Tibial artery (tissue), 4 donors: ENCODE data around the gene SPIRE2.

Source experiments
- DNase-seq, 2 donors: peaks; one replicate each; pipeline ENCODE4 v3.0.0-alpha.2; 2019
- H3K27ac ChIP-seq, 2 donors: fragments of 200-600 bp; sonication (generic) in 1 of 2; 1 replicate in 1 of 2; 2 replicates in 1 of 2; pipeline ENCODE4 v1.5.1; 2018 to 2019; ENCODE audit warnings: mild to moderate bottlenecking in 1 of 2
- H3K27me3 ChIP-seq, 2 donors: fragments of 200-600 bp; sonication (generic) in 1 of 2; one replicate each; pipeline versions ENCODE4 v1.5.1 to v1.6.0; 2016 to 2019
- H3K36me3 ChIP-seq, 3 donors: fragments of 200-600 bp; sonication (generic) in 2 of 3; one replicate each; pipeline ENCODE4 v1.5.1; 2016 to 2019; ENCODE audit warnings: mild to moderate bottlenecking in 2 of 3
- H3K4me1 ChIP-seq, 4 donors: fragments of 200-600 bp; sonication (generic) in 2 of 4; 1 replicate in 3 of 4; 2 replicates in 1 of 4; pipeline ENCODE4 v1.5.1; 2016 to 2019
- H3K4me3 ChIP-seq, 2 donors: fragments of 200-600 bp; sonication (generic) in 1 of 2; 1 replicate in 1 of 2; 2 replicates in 1 of 2; pipeline ENCODE4 v1.5.1; 2018 to 2019; ENCODE audit warnings: mild to moderate bottlenecking in 2 of 2
- H3K9me3 ChIP-seq, 3 donors: fragments of 200-600 bp; sonication (generic) in 1 of 3; one replicate each; pipeline ENCODE4 v1.5.1; 2016 to 2019
- CTCF ChIP-seq, 2 experiments: fragments of 200-600 bp in 1 of 2; fragments of 450-650 bp in 1 of 2; IDR thresholded peaks; one replicate each; pipeline ENCODE4 v1.5.1; 2017 to 2019; ENCODE audit warnings: antibody characterized with exemption in 2 of 2, mild to moderate bottlenecking in 1 of 2, moderate library complexity in 1 of 2
- intact Hi-C: fragments of 100-400 bp; cut with DNase I; formaldehyde crosslinking; loops from one replicate; pipeline ENCODE4 v1.15.0; 2023; ENCODE audit warnings: low total_unique reads

SPIRE2 gene

DNA sequence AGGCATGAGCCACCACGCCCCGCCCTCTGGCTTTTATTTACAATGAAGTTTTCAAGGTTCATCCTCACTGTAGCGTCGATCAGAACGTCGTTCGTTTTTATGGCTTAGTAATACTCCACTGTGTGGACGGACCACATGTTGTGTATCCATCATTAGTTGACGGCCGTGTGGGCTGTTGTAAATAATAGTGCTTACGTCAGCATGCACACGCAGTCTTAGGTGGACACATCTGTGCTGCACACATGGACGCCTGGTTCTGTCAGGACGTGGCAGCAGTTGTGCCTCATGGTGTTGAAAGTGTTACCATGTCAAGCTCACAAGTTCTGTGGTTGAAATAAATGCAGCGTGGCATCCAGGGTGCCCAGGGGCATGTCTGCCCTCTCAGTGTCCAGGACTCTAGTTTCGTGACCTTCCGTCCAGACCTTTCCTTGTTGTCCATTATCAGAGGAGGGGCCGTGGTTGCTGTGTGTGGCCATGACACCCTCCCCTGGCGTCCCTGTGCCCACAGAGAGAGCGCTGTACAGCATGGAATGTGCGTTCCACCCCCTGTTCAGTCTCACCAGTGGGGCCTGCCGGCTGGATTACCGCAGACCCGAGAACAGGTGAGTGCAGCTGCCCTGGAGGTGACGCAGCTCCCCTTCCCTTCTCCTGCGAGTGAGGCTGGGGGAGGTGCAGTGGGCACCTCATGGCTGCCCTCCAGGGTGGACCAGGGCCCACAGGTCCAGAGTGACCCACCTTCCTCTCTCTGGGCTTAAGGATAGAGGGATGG lies 67.4 kb downstream of the SPIRE2 start:
- H3K36me3 ChIP-seq: peaks cover 82 to 100% (median 98%) of the 10 kb centered on the region in 3 donors
- no peak overlapping the region for H3K4me3 ChIP-seq
- intact Hi-C loops: no loop called here
- H3K27me3 ChIP-seq: no peaks in the 10 kb centered on the region
- TF ChIP-seq CTCF (IDR thresholded peaks at IDR 0.05): no peak
- H3K4me1 ChIP-seq: no peaks in the 10 kb centered on the region
- H3K27ac ChIP-seq: no peak overlapping the region
- H3K9me3 ChIP-seq: no peaks in the 10 kb centered on the region
- no peak for DNase-seq

GRCh38 chr16:89897204-89897603 lies 68.9 kb downstream of the SPIRE2 start:
- TF ChIP-seq CTCF (IDR thresholded peaks at IDR 0.05): no peak
- no peak for DNase-seq
- H3K36me3 ChIP-seq: peaks cover 73 to 91% (median 91%) of the 10 kb centered on the region in 3 donors
- no peaks in the 10 kb centered on the region for H3K9me3 ChIP-seq
- intact Hi-C loops: no loop called here
- no peak overlapping the region for H3K27ac ChIP-seq
- H3K27me3 ChIP-seq: no peaks in the 10 kb centered on the region
- no peaks in the 10 kb centered on the region for H3K4me1 ChIP-seq
- no peak overlapping the region for H3K4me3 ChIP-seq

DNA sequence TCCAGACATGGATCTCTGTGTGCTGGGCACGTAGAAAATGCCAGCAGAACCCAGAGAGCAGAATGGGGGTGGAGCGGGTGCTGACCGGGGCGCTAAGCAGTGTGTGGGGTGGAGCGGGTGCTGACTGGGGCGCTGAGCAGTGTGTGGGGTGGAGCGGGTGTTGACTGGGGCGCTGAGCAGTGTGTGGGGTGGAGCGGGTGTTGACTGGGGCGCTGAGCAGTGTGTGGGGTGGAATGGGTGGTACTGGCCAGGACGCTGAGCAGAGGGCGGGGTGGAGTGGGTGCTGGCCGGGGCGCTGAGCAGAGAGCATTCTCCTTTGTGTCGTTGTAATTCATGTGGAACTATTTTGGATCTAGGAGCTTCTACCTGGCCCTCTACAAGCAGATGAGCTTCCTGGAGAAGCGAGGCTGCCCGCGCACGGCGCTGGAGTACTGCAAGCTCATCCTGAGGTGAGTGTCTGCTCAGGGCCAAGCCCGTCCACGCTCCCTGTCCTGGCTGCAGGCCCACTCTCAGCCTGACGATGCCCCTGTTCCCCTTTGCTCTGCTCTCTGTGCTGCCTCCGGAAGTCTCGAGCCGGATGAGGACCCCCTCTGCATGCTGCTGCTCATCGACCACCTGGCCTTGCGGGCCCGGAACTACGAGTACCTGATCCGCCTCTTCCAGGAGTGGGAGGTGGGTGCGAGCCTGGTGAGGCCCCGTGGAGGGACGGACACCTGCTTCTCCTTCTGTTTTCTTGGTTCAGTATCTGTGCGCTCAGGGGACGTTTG lies 70.1 kb downstream of the SPIRE2 start:
- no peak for TF ChIP-seq CTCF (IDR thresholded peaks at IDR 0.05)
- Histone ChIP-seq H3K27me3 (no peaks in the 10 kb centered on the region), H3K4me3 (no peak overlapping the region), H3K36me3 (peaks cover 69 to 88% (median 87%) of the 10 kb centered on the region in 3 donors), H3K4me1 (no peaks in the 10 kb centered on the region), H3K9me3 (no peaks in the 10 kb centered on the region), H3K27ac (no peak overlapping the region)
- no peak for DNase-seq
- intact Hi-C loops: no loop called here

DNA sequence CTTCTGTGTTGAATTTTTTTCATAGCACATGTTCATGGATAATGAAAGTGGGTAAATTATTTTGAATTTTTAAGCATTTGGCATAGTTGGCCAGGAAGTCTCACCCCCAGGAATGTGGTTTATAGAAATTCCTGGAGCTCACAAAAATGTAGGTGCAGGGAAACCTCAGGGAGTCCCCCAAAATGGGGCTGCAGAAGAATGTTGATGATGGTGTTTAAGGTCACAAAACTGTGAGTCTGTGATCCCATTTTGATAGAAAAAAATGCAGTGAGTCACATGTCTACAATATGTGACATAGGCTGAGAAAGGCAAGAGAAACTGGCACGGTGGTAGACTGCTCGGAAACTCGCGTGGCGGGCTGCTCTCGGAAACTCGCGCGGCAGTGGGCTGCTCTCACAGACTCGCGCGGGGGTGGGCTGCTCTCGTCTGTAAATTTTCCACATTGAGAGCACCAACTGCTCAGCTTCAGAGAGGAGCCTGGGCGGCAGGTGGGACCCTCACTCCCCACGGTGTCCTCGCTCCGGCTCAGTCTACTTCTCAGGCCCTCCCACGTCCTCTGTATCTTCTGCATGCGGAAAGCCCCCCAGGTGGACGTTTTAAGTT lies 71.7 kb downstream of the SPIRE2 start:
- intact Hi-C loops: no loop called here
- Histone ChIP-seq H3K4me3 (no peak overlapping the region), H3K9me3 (no peaks in the 10 kb centered on the region), H3K4me1 (no peaks in the 10 kb centered on the region), H3K27me3 (no peaks in the 10 kb centered on the region), H3K36me3 (peaks cover 77 to 88% (median 87%) of the 10 kb centered on the region in 3 donors), H3K27ac (no peak overlapping the region)
- no peak for TF ChIP-seq CTCF (IDR thresholded peaks at IDR 0.05)
- DNase-seq: no peak

DNA sequence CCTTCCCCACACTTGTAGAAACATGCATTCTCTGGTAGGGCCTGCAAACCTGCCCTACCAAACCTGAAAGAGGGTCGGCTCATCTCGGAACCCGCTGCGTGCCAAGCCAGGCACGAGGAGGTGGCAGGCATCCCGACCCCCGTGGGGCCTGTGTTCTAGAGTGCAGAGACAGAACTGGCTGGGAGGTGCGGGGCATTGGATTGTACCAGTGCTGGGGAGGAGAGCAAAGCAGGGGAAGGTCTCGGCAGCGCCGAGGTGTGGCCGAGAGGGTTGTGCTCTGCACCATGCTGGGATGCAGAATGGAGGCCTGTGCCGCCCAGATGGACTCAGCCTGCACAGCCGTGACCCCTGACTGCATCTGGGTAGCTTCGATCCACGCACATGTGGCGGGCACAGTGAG lies 72.6 kb downstream of the SPIRE2 start:
- peaks cover 76 to 88% (median 87%) of the 10 kb centered on the region in 3 donors for H3K36me3 ChIP-seq

More for the DNA sequence above, 72.6 kb downstream of the SPIRE2 start:
- no peaks in the 10 kb centered on the region for H3K4me1 ChIP-seq
- no peak overlapping the region for H3K27ac ChIP-seq
- intact Hi-C loops: no loop called here
- H3K27me3 ChIP-seq: no peaks in the 10 kb centered on the region
- no peaks in the 10 kb centered on the region for H3K9me3 ChIP-seq
- no peak for DNase-seq
- TF ChIP-seq CTCF (IDR thresholded peaks at IDR 0.05): no peak
- H3K4me3 ChIP-seq: no peak overlapping the region
